ENCODE data around the gene EEF1AKMT3.
"Not testable (repeated sequence)": the region's sequence is repeated elsewhere in the genome, so short reads cannot be mapped to it uniquely, and the experiment has no call there.

The EEF1AKMT3 gene

GRCh38 chr12:57765698-57766463, 6.5 kb upstream of the EEF1AKMT3 start:
- DNase-seq = no peak

DNA sequence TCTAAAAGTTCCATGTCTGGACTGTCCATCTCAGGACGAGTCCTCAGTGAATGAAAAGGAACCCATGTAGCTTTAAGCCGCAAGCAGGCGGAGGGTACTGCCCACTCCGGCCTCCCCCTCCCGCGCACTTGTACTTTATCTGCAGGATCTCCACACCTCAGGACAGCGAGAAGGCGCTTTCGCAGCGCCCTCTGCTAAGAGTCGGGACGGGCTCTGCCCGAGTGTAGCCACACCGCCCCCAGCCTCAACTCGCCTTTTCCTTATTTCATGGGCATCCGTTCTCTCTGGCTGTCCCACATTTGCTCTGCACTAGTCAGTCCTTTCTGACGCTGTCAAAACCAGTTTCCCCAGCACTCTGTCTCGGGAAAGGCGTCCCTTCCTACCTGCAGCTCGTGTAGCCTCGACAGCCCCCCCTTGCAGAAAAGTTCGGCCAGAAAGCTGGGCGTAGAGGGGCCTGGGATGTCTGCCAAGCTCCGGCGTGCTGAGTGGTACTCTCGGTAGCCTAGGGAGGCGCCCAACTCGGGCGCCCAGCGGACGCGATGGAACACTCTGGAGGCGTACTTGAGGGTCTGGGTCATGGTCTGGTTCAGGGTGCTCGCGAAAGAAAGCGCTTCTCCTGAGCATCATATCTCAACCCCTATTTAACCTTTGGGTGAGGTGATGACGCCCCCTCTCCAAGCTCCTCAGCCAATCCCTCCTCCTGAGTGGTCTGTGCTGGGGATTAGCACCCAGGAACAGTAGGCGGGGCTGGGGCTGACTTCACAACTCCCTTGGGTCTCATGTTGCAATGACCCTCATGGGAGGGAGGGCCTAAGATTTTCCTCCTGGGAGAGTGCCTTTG, 5.7 kb upstream of the EEF1AKMT3 start, which contains the start of gene CYP27B1:
Gene CYP27B1, minus strand, starts transcription at position 615 of the 841 bp plus-strand sequence. Its CDS starts 37 bp downstream, at position 578.
- DNase-seq = no peak

- DNase-seq = no peak
Measured at GRCh38 chr12:57767305-57767698, 5.1 kb upstream of the EEF1AKMT3 start.

GRCh38 chr12:57767876-57768275, 4.5 kb upstream of the EEF1AKMT3 start:
- DNase-seq = no peak

GRCh38 chr12:57769594-57769993, 2.8 kb upstream of the EEF1AKMT3 start:
- no peak for DNase-seq

DNA sequence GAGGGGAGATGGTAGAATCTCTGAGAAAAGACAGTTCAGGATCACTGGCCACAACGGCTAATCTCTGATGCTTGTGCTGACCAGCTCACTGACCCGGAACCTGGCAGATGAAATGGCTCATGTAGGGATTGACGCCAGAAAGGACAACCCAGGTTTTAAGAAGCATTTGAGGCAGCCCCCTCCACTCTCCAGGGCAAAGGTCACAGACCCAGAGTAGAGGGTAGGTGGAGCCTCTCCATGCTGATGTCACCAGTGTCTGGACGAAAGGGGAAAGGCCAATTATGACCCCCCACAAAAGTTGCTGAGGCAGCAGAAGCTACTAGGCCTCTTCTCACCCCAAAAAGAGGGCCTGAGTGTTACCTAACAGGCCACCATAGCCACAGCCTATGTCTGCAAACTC, 1.7 kb upstream of the EEF1AKMT3 start:
- no peak for DNase-seq

- DNase-seq = peak; percentile 69 to 81
Measured at GRCh38 chr12:57771236-57771872, 1.1 kb upstream of the EEF1AKMT3 start.

GRCh38 chr12:57771873-57772428, 463 bp upstream of the EEF1AKMT3 start, which contains the start of gene METTL1:
TSS of gene METTL1 (minus strand) at chr12:57772105. CDS start at chr12:57772083, 22 bp downstream.
- peak; percentile 92 to 94 for DNase-seq

- DNase-seq = not testable (repeated sequence)
Measured at GRCh38 chr12:57774634-57775033, 2.2 kb downstream of the EEF1AKMT3 start.

DNA sequence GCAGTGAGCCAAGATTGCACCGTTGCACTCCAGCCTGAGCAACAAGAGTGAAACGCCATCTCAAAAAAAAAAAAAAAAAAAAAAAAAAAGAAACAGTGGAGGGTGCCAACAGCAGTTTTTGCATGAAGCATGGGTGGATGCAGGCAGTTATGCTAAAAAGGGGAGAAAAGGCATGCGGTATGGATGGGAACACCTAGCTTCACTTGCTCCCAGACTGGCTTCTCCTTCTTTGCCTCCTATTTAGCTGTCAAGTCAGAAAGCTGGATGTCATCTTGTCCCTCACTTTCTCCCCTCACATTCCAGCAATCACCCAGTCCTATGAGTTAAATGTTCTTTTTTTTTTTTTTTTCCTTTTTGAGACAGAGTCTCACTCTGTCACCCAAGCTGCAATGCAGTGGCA, 2.6 kb downstream of the EEF1AKMT3 start:
- no peak for DNase-seq

DNA sequence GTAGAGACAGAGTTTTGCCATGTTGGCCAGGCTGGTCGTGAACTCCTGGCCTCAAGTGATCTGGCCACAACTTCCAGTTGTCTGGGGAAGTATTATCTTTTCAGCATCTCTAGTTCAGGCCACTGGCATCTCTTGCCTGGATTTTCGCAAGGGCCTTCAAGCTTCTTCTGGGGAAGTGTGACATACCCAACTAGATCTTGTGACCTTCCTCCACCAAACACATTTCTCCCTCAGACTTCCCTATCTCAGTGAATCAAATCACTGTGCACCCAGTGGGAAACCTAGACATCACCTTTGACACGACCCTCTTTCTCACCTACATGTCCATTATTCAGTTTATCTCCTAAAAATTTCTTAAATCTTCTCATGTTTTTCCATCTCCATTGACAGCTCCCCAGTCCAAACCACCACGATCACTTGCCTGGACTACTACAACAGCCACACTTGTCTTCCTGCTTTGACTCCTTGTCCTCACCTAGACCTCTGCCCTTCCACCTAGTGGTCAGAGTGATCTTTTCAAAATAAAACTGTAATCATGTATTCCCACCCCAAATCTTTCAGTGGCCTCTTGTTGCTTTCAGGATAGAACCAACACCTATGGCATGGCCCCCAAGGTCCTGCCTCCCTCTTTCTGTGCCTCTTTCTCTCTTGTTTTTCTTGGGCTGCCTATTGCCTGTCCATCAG, 3.3 kb downstream of the EEF1AKMT3 start:
- DNase-seq = no peak

DNA sequence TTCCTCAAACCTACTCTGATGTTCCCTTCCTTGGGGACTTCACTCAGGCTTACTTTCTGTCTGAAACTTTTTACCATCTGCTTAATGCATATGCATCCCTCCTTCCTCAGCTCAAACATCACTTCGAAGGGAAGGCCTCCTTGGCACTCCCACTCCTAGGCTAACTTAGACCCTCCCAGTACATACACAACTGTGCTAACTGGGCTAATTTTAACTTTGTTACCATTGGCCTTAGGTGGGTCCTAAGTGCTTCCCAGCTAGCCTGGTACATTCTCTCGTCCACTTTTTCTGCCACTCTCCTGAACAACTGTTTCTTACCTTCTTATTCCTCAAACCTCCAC, 3.8 kb downstream of the EEF1AKMT3 start:
- no peak for DNase-seq

GRCh38 chr12:57777367-57777766, 5.0 kb downstream of the EEF1AKMT3 start:
- DNase-seq = no peak

GRCh38 chr12:57777911-57778310, 5.5 kb downstream of the EEF1AKMT3 start:
- no peak for DNase-seq

DNA sequence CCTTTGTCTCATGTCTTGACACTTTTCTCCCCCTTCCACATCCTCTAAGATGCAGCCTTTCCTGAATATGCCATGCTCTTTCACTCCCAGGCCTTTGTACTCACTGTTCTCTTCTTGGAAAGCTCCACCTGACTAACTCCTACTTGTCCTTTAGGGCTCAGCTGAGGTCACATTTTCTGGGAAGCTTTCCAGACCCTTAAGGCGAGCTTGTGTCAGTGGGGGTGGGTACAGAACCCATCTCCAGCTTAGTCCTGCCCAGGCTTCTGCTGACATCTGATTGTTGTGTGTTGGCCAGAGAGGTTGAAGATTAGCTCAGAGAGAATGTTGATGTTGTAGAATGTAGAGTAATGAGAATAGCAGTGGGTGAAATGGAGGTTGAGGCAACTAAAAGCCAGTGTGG, 7.3 kb downstream of the EEF1AKMT3 start:
- no peak for DNase-seq

GRCh38 chr12:57780284-57780897, 8.0 kb downstream of the EEF1AKMT3 start:
- DNase-seq = no peak

- DNase-seq = no peak
Measured at GRCh38 chr12:57781244-57781643, 8.8 kb downstream of the EEF1AKMT3 start.

GRCh38 chr12:57781801-57782200, 9.4 kb downstream of the EEF1AKMT3 start:
- DNase-seq = no peak

DNA sequence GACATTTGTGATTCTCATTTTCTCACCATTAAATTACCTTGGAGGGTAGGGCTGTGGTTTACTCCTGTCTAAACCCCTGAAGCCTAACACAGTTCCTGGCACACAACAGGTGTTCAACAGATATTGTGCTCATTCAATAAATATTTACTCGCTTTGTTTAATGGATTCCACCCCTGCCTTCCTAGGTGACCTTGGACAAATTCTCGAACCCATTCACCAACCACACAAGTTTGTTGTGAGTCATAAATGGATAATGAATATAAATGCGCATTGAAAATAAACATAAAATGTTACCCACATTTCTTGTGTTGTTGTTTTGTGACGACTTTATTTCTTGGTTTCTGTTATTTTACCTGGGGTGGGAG, 9.8 kb downstream of the EEF1AKMT3 start:
- no peak for DNase-seq

DNA sequence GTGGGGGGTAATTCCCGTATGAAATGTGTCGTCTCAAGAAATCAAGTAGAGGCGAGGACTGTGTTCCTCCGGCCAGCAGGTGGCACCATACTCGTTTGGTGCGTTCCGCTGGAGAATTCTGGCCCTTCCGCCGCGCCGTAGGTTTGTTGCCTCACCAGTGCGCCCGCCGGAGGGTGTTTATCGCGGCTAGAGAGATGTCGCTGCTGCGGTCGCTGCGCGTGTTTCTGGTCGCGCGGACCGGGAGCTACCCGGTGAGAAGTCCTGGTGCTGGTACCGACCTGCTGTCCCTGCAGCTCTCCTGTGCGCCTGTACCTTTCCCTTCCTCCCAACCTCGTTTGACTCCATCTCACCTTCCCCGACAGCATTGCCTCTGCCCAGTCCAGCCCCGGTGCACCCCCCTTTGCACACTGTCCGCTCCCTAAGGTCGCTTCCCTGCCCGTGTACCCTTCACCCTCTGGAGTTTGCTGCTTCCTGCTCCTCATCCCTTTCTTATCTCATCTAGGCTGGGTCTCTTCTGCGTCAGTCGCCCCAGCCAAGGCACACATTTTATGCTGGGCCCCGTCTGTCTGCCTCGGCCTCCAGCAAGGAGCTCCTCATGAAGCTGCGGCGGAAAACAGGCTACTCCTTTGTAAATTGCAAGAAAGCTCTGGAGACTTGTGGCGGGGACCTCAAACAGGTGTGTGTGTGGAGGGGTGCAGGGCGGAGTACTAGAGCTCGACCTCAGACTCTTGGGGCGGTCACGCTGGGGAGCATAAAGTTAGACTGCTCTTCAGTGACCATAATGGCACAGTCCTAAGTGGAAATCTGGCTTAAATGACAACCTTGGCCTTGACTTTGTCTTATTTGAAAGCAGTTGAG, 10.4 kb downstream of the EEF1AKMT3 start, which contains the start of gene TSFM:
Gene TSFM, plus strand, starts transcription at position 180 of the 858 bp plus-strand sequence. Its CDS starts 15 bp downstream, at position 195.
- peak; percentile 90 to 98 for DNase-seq

- DNase-seq = no peak
Measured at GRCh38 chr12:57783466-57783801, 11.0 kb downstream of the EEF1AKMT3 start.
